Amygdala (tissue), 56 donors: ENCODE measurements around the gene COPZ2.
A peak's percentile ranks its signal among the peaks of the same experiment; 100 is the strongest.
"Not testable (repeated sequence)": the region's sequence is repeated elsewhere in the genome, so short reads cannot be mapped to it uniquely, and the experiment has no call there.

Experiments
- DNase-seq, 56 donors: peaks; one replicate each; lab custom pipeline; 2025; lab: John Stamatoyannopoulos, UW

COPZ2 gene

GRCh38 chr17:48012151-48012520 lies 25.5 kb downstream of the COPZ2 start:
- DNase-seq: peak in 25 of 56 donors; percentile 18 to 59 (median 34)

GRCh38 chr17:48011405-48012150 lies 26.0 kb downstream of the COPZ2 start:
- DNase-seq: peak in 2 of 56 donors; percentile 5 to 38

GRCh38 chr17:48010193-48010592 lies 27.4 kb downstream of the COPZ2 start:
- DNase-seq: no peak

GRCh38 chr17:48006936-48007709 lies 30.5 kb downstream of the COPZ2 start:
- DNase-seq: no peak

GRCh38 chr17:48004983-48005382 lies 32.6 kb downstream of the COPZ2 start:
- no peak for DNase-seq

- peak in 6 of 56 donors; percentile 12 to 41 (median 28) for DNase-seq
Measured at GRCh38 chr17:48003417-48004151, 34.0 kb downstream of the COPZ2 start.

GRCh38 chr17:48002916-48003416 lies 34.6 kb downstream of the COPZ2 start:
- DNase-seq: peak in 3 of 56 donors; percentile 23 to 49 (median 34)

- DNase-seq: peak in 3 of 56 donors; percentile 18 to 24 (median 23)
Measured at GRCh38 chr17:48002266-48002915, 35.2 kb downstream of the COPZ2 start.

GRCh38 chr17:48001657-48002056 lies 35.9 kb downstream of the COPZ2 start:
- not testable (repeated sequence) for DNase-seq

- no peak for DNase-seq
Measured at GRCh38 chr17:48001197-48001596, 36.4 kb downstream of the COPZ2 start.

- DNase-seq: no peak
Measured at GRCh38 chr17:47999582-47999981, 38.0 kb downstream of the COPZ2 start.

GRCh38 chr17:47998044-47998443 lies 39.6 kb downstream of the COPZ2 start:
- DNase-seq: no peak

- DNase-seq: no peak
Measured at GRCh38 chr17:47997586-47997985, 40.0 kb downstream of the COPZ2 start.

GRCh38 chr17:47996201-47996600 lies 41.4 kb downstream of the COPZ2 start:
- no peak for DNase-seq

GRCh38 chr17:47995241-47995935 lies 42.2 kb downstream of the COPZ2 start:
- DNase-seq: no peak

- no peak for DNase-seq
Measured at GRCh38 chr17:47994724-47995123, 42.9 kb downstream of the COPZ2 start.

- DNase-seq: no peak
Measured at GRCh38 chr17:47993964-47994363, 43.6 kb downstream of the COPZ2 start.

- DNase-seq: peak in 1 of 56 donors; percentile 13
Measured at GRCh38 chr17:47993031-47993564, 44.5 kb downstream of the COPZ2 start.

GRCh38 chr17:47992216-47992615 lies 45.4 kb downstream of the COPZ2 start:
- no peak for DNase-seq
